HepG2 (cell line): ENCODE measurements around the gene TTBK2. TPM values are rescaled to one million over a fixed set of nuclear protein-coding genes. Genes with fewer than 3 reads are reported as not detected.

ENCODE experiments used
- ATAC-seq: fragments of 200-7000 bp; cut with Tn5 transposase; 3 replicates; pipeline ENCODE4 v1.9.1; 2020; ENCODE audit warnings: mild to moderate bottlenecking, moderate library complexity
- BruUV-seq: library from RNA; stranded (reverse); fragments of 400-500 nt; replicated peaks from 2 replicates; lab custom pipeline; 2021; lab: Mats Ljungman, UMichigan
- CTCF ChIA-PET: fragments of 300-600 bp; formaldehyde crosslinking; extraction: SDS; loops from one replicate; lab custom pipeline; 2021; ENCODE audit warnings: low total read pairs, inconsistent platforms, low intra/inter-chr PET ratio; lab: Yijun Ruan, JAX
- POLR2A ChIA-PET: fragments of 350-600 bp; sonication (Branson Sonifier 250); formaldehyde crosslinking; loops from one replicate; lab custom pipeline; 2020; ENCODE audit warnings: antibody characterized with exemption, inconsistent platforms; lab: Yijun Ruan, JAX
- DNase-seq: peaks from one replicate; pipeline ENCODE4 v3.0.0-alpha.2; 2015; ENCODE audit warnings: low spot score
- FAIRE-seq: peaks from 3 replicates; lab custom pipeline; 2011; peaks lifted over from hg19 to GRCh38; lab: Jason Lieb, UNC
- H2AFZ ChIP-seq: one replicate; pipeline ENCODE4 v1.6.1; 2011; ENCODE audit warnings: low read length, inconsistent platforms
- H3K27ac ChIP-seq: fragments of 300-600 bp; 3 replicates; pipeline ENCODE4 v1.8.0; 2011; ENCODE audit warnings: mixed run types, mild to moderate bottlenecking, mixed read lengths, low read length, inconsistent platforms; ENCODE audit not compliant: insufficient read depth; ENCODE audit errors: extremely low read length
- H3K27me3 ChIP-seq, 2 experiments: fragments of 200-600 bp in 1 of 2; 2 replicates in 1 of 2; 3 replicates in 1 of 2; pipeline versions ENCODE4 v1.6.0 to v1.8.0; 2011; ENCODE audit warnings: low read length in 2 of 2, mild to moderate bottlenecking in 2 of 2, moderate library complexity in 2 of 2, inconsistent platforms in 1 of 2; ENCODE audit not compliant: insufficient read depth in 2 of 2, control insufficient read depth in 1 of 2
- H3K36me3 ChIP-seq, 2 experiments: fragments of 200-600 bp in 1 of 2; replicated peaks in 1 of 2; 2 replicates in 1 of 2; 3 replicates in 1 of 2; pipeline versions ENCODE4 v1.5.1 to v1.8.0; 2011; ENCODE audit warnings: low read length in 2 of 2, inconsistent platforms in 1 of 2; ENCODE audit not compliant: insufficient read depth in 2 of 2, control insufficient read depth in 1 of 2
- H3K4me1 ChIP-seq: 2 replicates; pipeline ENCODE4 v1.5.1; 2012; ENCODE audit warnings: low read length, inconsistent platforms; ENCODE audit not compliant: insufficient read depth
- H3K4me2 ChIP-seq: 2 replicates; pipeline ENCODE4 v1.6.0; 2011; ENCODE audit warnings: low read depth, low read length, inconsistent platforms
- H3K4me3 ChIP-seq, 3 experiments: fragments of 200-600 bp in 1 of 3; sonication (generic), shearing (Covaris generic) in 1 of 3; replicated peaks in 1 of 3; 2 replicates each; pipeline ENCODE4 v1.5.1; 2011 to 2016; ENCODE audit warnings: low read length in 3 of 3, inconsistent platforms in 2 of 3, low read depth in 2 of 3, mild to moderate bottlenecking in 2 of 3, control low read depth in 1 of 3, mixed read lengths in 1 of 3; ENCODE audit not compliant: insufficient read depth in 1 of 3
- H3K79me2 ChIP-seq: one replicate; pipeline ENCODE4 v1.6.1; 2011; ENCODE audit warnings: low read length, inconsistent platforms; ENCODE audit not compliant: insufficient read depth
- H3K9ac ChIP-seq: 2 replicates; pipeline ENCODE4 v1.6.0; 2011; ENCODE audit warnings: mild to moderate bottlenecking, low read depth, low read length, inconsistent platforms; ENCODE audit not compliant: insufficient read depth
- H3K9me3 ChIP-seq: 2 replicates; pipeline ENCODE4 v1.5.1; 2012; ENCODE audit warnings: mild to moderate bottlenecking, low read length
- H4K20me1 ChIP-seq: 2 replicates; pipeline ENCODE4 v1.6.0; 2011; ENCODE audit warnings: inconsistent platforms, mild to moderate bottlenecking, low read length, moderate library complexity; ENCODE audit not compliant: insufficient read depth
- DR1 ChIP-seq: sonication (generic); formaldehyde crosslinking; IDR thresholded peaks from 2 replicates; pipeline ENCODE4 v1.8.0; 2021; ENCODE audit warnings: mild to moderate bottlenecking, missing genetic modification reagents, inconsistent platforms
- EED ChIP-seq: sonication (generic); formaldehyde crosslinking; IDR thresholded peaks from 2 replicates; pipeline ENCODE4 v1.5.0; 2020; ENCODE audit warnings: mild to moderate bottlenecking, missing genetic modification reagents
- EP300 ChIP-seq, 3 experiments: sonication (generic) in 1 of 3; formaldehyde crosslinking in 1 of 3; IDR thresholded peaks; 2 replicates each; pipeline versions ENCODE4 v1.5.1 to v1.6.1; 2011 to 2020; ENCODE audit warnings: low read depth in 2 of 3, low read length in 2 of 3, borderline replicate concordance in 1 of 3, improper control_type of control experiment in 1 of 3, mild to moderate bottlenecking in 1 of 3, missing genetic modification reagents in 1 of 3, moderate library complexity in 1 of 3
- GATAD1 ChIP-seq: IDR thresholded peaks from 2 replicates; pipeline ENCODE4 v1.6.1; 2016; ENCODE audit warnings: missing genetic modification reagents, missing compliant biosample characterization
- KLF12 ChIP-seq: sonication (generic); formaldehyde crosslinking; IDR thresholded peaks from 2 replicates; pipeline ENCODE4 v1.4.0; 2020; ENCODE audit warnings: missing genetic modification reagents, borderline replicate concordance
- NR1H2 ChIP-seq: sonication (generic); formaldehyde crosslinking; IDR thresholded peaks from 2 replicates; pipeline ENCODE4 v1.8.1; 2022; ENCODE audit warnings: low read depth, missing genetic modification reagents, borderline replicate concordance
- PITX1 ChIP-seq: sonication (generic); formaldehyde crosslinking; IDR thresholded peaks from 2 replicates; pipeline ENCODE4 v1.5.1; 2020; ENCODE audit warnings: mild to moderate bottlenecking, missing genetic modification reagents
- TCF7 ChIP-seq: sonication (generic); IDR thresholded peaks from 2 replicates; pipeline ENCODE4 v1.6.1; 2016; ENCODE audit warnings: antibody characterized with exemption, low read depth
- TOPORS ChIP-seq: sonication (generic); formaldehyde crosslinking; IDR thresholded peaks from 2 replicates; pipeline ENCODE4 v1.8.0; 2023; ENCODE audit warnings: mild to moderate bottlenecking, missing genetic modification reagents
- ZNF20 ChIP-seq: sonication (generic); formaldehyde crosslinking; IDR thresholded peaks from 2 replicates; pipeline ENCODE4 v1.4.0; 2020; ENCODE audit warnings: mild to moderate bottlenecking, moderate library complexity, missing genetic modification reagents
- ZNF30 ChIP-seq: sonication (generic); formaldehyde crosslinking; IDR thresholded peaks from 2 replicates; pipeline ENCODE4 v1.5.0; 2020; ENCODE audit warnings: mild to moderate bottlenecking, missing genetic modification reagents
- WGBS: methylation state at CpG from one replicate; pipeline ENCODE4 v1.1.6; 2017; ENCODE audit warnings: low lambda C conversion rate; 5-methylcytosine and 5-hydroxymethylcytosine counted together
- in situ Hi-C: cut with HindIII; loops from 2 replicates; pipeline ENCODE4 v1.10.0; 2017; ENCODE audit warnings: low pct_unique_long_range_greater_than_20kb; ENCODE audit not compliant: extremely low pct_ligation_motif_present
- intact Hi-C: fragments of 100-400 bp; cut with micrococcal nuclease; formaldehyde crosslinking; loops from one replicate; pipeline ENCODE4 v1.10.0; 2022; ENCODE audit not compliant: unreplicated experiment
- polyA plus RNA-seq, 8 experiments: library from polyadenylated mRNA; depleted of rRNA in 3 of 8; stranded (reverse) in 7 of 8; unstranded in 1 of 8; fragments of >200 nt; fragmentation: Illumina TruSeq in 4 of 8; extraction: Trizol in 4 of 8; gene quantifications; 2 replicates each; pipeline versions ENCODE4 v1.2.1 to v1.2.3, GENCODE V29; 2011 to 2016; ENCODE audit warnings: low read depth in 4 of 8, missing spikeins in 1 of 8, mixed read lengths in 1 of 8; ENCODE audit not compliant: insufficient read depth in 1 of 8
- total RNA-seq, 5 experiments: library from RNA; depleted of rRNA; stranded (reverse); fragments of >200 nt; fragmentation: Illumina TruSeq; extraction: Trizol; gene quantifications; 2 replicates each; pipeline ENCODE4 v1.2.3, GENCODE V29; 2016; ENCODE audit warnings: low read depth in 1 of 5
- TF ChIP-seq, protein P1 (sequence below): sonication (generic); formaldehyde crosslinking; conservative IDR thresholded peaks from 2 replicates; pipeline ENCODE4 v1.4.0; 2020; ENCODE audit warnings: missing genetic modification reagents
- TF ChIP-seq, protein P2 (sequence below): sonication (generic); formaldehyde crosslinking; IDR thresholded peaks from 2 replicates; pipeline ENCODE4 v1.8.1; 2023; ENCODE audit warnings: mild to moderate bottlenecking, missing genetic modification reagents

The TTBK2 gene
- total and polyA plus RNA-seq, 2 of the 13 experiments (the other 11 are each of a cell fraction or from before 2014, with no cell fraction given), result 5.1 to 7.4 TPM

DNA sequence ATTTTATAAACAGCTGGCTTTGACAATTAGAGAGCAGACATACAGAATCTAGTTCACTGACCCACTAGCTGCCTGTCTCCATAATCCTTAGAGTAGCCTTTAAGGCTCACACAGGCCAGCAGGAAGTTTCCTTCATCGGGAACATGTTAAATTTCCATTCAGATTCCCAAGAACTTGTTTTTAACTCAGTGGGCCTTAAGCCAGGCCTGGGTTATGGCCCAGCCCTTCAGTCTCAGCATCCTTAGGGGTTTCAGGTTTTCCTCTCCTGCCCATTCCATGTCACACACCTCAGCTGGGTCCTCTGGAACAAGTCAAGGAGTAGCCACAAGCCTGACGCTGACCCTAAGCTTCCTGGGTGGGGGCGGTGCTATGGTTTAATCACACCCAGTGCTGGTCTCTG, 198.7 kb downstream of the TTBK2 start:
- FAIRE-seq (no peak), DNase-seq (no peak), ATAC-seq (no peak)
- Histone ChIP-seq H3K4me2 (no peak overlapping the region), H2AFZ (no peak overlapping the region), H3K27ac (no peak overlapping the region), H3K36me3 (peaks cover 29 to 53% of the 10 kb centered on the region in 2 experiments), H3K9me3 (no peaks in the 10 kb centered on the region), H3K27me3 (no peaks in the 10 kb centered on the region), H3K4me3 (no peak overlapping the region), H3K4me1 (peaks cover 6% of the 10 kb centered on the region; the same call in 1 of the 2 replicates), H3K79me2 (no peaks in the 10 kb centered on the region), H3K9ac (no peak overlapping the region), H4K20me1 (no peaks in the 10 kb centered on the region)
- no TSS peak for BruUV-seq
- ChIA-PET CTCF (no interaction called here), POLR2A (no interaction called here)
- in situ Hi-C loops (loop anchor here (25.0 kb wide), 1 partner anchor 490 kb away; the partner anchor contains the start of gene EPB42), intact Hi-C loops (no loop called here)
- TF ChIP-seq, protein P1, sequence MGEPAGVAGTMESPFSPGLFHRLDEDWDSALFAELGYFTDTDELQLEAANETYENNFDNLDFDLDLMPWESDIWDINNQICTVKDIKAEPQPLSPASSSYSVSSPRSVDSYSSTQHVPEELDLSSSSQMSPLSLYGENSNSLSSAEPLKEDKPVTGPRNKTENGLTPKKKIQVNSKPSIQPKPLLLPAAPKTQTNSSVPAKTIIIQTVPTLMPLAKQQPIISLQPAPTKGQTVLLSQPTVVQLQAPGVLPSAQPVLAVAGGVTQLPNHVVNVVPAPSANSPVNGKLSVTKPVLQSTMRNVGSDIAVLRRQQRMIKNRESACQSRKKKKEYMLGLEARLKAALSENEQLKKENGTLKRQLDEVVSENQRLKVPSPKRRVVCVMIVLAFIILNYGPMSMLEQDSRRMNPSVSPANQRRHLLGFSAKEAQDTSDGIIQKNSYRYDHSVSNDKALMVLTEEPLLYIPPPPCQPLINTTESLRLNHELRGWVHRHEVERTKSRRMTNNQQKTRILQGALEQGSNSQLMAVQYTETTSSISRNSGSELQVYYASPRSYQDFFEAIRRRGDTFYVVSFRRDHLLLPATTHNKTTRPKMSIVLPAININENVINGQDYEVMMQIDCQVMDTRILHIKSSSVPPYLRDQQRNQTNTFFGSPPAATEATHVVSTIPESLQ (CRISPR knock-in tag), result no peak
- no peak for TF ChIP-seq TCF7
- TF ChIP-seq ZNF20 (CRISPR knock-in tag), result no peak
- TF ChIP-seq DR1 (CRISPR knock-in tag), result no peak
- TF ChIP-seq KLF12 (CRISPR knock-in tag), result no peak
- no peak for TF ChIP-seq GATAD1 (CRISPR knock-in tag)
- no peak for TF ChIP-seq TOPORS
- WGBS, result 93% methylated on average over 3 of the region's 3 CpGs

DNA sequence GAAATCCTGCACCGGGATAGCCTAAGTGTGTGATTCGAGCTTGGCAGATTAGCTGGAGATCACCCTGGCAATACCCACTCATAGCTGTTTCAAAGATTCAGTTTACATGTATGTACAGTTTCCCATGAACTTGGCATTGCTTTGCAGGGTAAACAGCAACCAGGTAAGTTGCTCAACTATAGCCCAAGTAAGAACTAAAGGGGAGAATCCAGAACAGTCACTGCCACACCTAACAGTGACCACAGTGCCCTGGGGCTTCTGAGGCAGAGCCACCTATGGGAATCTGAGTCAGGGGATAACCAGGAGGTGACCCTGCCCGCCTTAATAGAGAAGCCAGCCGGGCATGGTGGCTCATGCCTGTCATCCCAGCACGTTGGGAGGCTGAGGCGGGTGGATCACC, 199.6 kb downstream of the TTBK2 start:
- Histone ChIP-seq H3K4me3 (no peak overlapping the region), H2AFZ (no peak overlapping the region), H3K4me1 (peaks cover 6% of the 10 kb centered on the region; the same call in 1 of the 2 replicates), H3K27ac (no peak overlapping the region), H3K36me3 (peaks cover 24 to 44% of the 10 kb centered on the region in 2 experiments), H3K9ac (no peak overlapping the region), H3K27me3 (no peaks in the 10 kb centered on the region), H4K20me1 (no peaks in the 10 kb centered on the region), H3K4me2 (no peak overlapping the region), H3K79me2 (no peaks in the 10 kb centered on the region), H3K9me3 (no peaks in the 10 kb centered on the region)
- no peak for TF ChIP-seq NR1H2 (CRISPR knock-in tag)
- no peak for TF ChIP-seq EP300 (IDR thresholded peaks at IDR 0.05; ENCODE audit: low read depth in 2 of 2, low read length in 2 of 2)
- no peak for TF ChIP-seq EP300 (CRISPR knock-in tag; IDR thresholded peaks at IDR 0.05; ENCODE audit: borderline replicate concordance)
- TF ChIP-seq EED (CRISPR knock-in tag), result no peak
- no peak for TF ChIP-seq PITX1
- TF ChIP-seq, protein P2, sequence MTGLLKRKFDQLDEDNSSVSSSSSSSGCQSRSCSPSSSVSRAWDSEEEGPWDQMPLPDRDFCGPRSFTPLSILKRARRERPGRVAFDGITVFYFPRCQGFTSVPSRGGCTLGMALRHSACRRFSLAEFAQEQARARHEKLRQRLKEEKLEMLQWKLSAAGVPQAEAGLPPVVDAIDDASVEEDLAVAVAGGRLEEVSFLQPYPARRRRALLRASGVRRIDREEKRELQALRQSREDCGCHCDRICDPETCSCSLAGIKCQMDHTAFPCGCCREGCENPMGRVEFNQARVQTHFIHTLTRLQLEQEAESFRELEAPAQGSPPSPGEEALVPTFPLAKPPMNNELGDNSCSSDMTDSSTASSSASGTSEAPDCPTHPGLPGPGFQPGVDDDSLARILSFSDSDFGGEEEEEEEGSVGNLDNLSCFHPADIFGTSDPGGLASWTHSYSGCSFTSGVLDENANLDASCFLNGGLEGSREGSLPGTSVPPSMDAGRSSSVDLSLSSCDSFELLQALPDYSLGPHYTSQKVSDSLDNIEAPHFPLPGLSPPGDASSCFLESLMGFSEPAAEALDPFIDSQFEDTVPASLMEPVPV (CRISPR knock-in tag), result no peak
- no peak for TF ChIP-seq ZNF30 (CRISPR knock-in tag)
- in situ Hi-C loops, result loop anchor here (25.0 kb wide), 1 partner anchor 491 kb away; the partner anchor contains the start of gene EPB42
- ATAC-seq (no peak), FAIRE-seq (no peak), DNase-seq (no peak)
- intact Hi-C loops, result no loop called here
- BruUV-seq, result no TSS peak
- CTCF ChIA-PET, result no interaction called here
- POLR2A ChIA-PET, result interaction anchor here (1.2 kb wide), 1 partner anchor 43 kb away, joined by 3 read pairs; no protein-coding TSS in a partner anchor
- WGBS, result 90% methylated on average over 6 of the region's 6 CpGs
